OCI-LY7 (cell line): Measurements from ENCODE around the gene TRAF3. TPM values are rescaled to one million over a fixed set of nuclear protein-coding genes. Genes with fewer than 3 reads are reported as not detected.

Source experiments
- BruUV-seq: library from RNA; stranded (reverse); fragments of 400-500 nt; replicated peaks from 2 replicates; lab custom pipeline; 2021; lab: Mats Ljungman, UMichigan
- CTCF ChIA-PET: fragments of 300-600 bp; sonication (Branson Sonifier 250); formaldehyde crosslinking; loops from one replicate; lab custom pipeline; 2022; ENCODE audit warnings: antibody characterized with exemption; ENCODE audit not compliant: unreplicated experiment; lab: Charles Lee
- POLR2A ChIA-PET: fragments of 300-600 bp; sonication (Branson Sonifier 250); formaldehyde crosslinking; loops from one replicate; lab custom pipeline; 2022; ENCODE audit warnings: antibody characterized with exemption; lab: Charles Lee
- DNase-seq: peaks from one replicate; pipeline ENCODE4 v3.0.0-alpha.2; 2015; ENCODE audit warnings: low spot score
- H2AFZ ChIP-seq: fragments of 200-600 bp; sonication (generic), shearing (Covaris generic); 2 replicates; pipeline ENCODE4 v1.6.1; 2014; ENCODE audit warnings: mild to moderate bottlenecking, antibody characterized with exemption, low read length, moderate library complexity
- H3K27ac ChIP-seq: fragments of 200-600 bp; sonication (generic); 2 replicates; pipeline ENCODE4 v1.5.1; 2014; ENCODE audit warnings: mixed run types, low read depth, mild to moderate bottlenecking, moderate library complexity, low read length, inconsistent platforms; ENCODE audit not compliant: poor library complexity, severe bottlenecking
- H3K36me3 ChIP-seq: fragments of 200-600 bp; sonication (generic); 2 replicates; pipeline ENCODE4 v1.6.1; 2014; ENCODE audit warnings: mild to moderate bottlenecking, antibody characterized with exemption, low read length, moderate library complexity, mixed read lengths; ENCODE audit not compliant: insufficient read depth
- H3K4me1 ChIP-seq: fragments of 200-600 bp; sonication (generic); 2 replicates; pipeline ENCODE4 v1.5.1; 2014; ENCODE audit warnings: mild to moderate bottlenecking, low read length; ENCODE audit not compliant: insufficient read depth, poor library complexity, severe bottlenecking
- H3K4me2 ChIP-seq: fragments of 200-600 bp; sonication (generic); 2 replicates; pipeline ENCODE4 v1.6.1; 2014; ENCODE audit warnings: mild to moderate bottlenecking, low read length
- H3K4me3 ChIP-seq: fragments of 200-600 bp; sonication (generic); 2 replicates; pipeline ENCODE4 v1.5.1; 2014; ENCODE audit warnings: mild to moderate bottlenecking, low read depth, low read length; ENCODE audit not compliant: poor library complexity, severe bottlenecking
- H3K79me2 ChIP-seq: fragments of 200-600 bp; sonication (generic); 2 replicates; pipeline ENCODE4 v1.6.1; 2016; ENCODE audit warnings: low read depth, mild to moderate bottlenecking, low read length, moderate library complexity, mixed read lengths; ENCODE audit not compliant: insufficient read depth
- H3K9me2 ChIP-seq: fragments of 200-600 bp; sonication (generic); 2 replicates; pipeline ENCODE4 v1.6.1; 2016; ENCODE audit warnings: mild to moderate bottlenecking, low read length, mixed read lengths; ENCODE audit not compliant: insufficient read depth
- H3K9me3 ChIP-seq: fragments of 200-600 bp; sonication (generic); 2 replicates; pipeline ENCODE4 v1.6.1; 2014; ENCODE audit warnings: mild to moderate bottlenecking, mixed run types, low read length, mixed read lengths
- H4K20me1 ChIP-seq: fragments of 200-600 bp; sonication (generic); 2 replicates; pipeline ENCODE4 v1.6.1; 2014; ENCODE audit warnings: mild to moderate bottlenecking, antibody characterized with exemption, low read length, moderate library complexity, mixed read lengths; ENCODE audit not compliant: insufficient read depth
- EZH2phosphoT487 ChIP-seq: fragments of 200-600 bp; sonication (generic); IDR thresholded peaks from 2 replicates; pipeline ENCODE4 v1.6.1; 2018; ENCODE audit warnings: low read depth, borderline replicate concordance, mild to moderate bottlenecking, mixed run types, antibody characterized with exemption, low read length, moderate library complexity, mixed read lengths
- intact Hi-C: fragments of 100-400 bp; cut with micrococcal nuclease; formaldehyde crosslinking; loops from one replicate; pipeline ENCODE4 v1.10.0; 2022; ENCODE audit not compliant: unreplicated experiment
- total RNA-seq, 2 experiments: library from RNA; depleted of rRNA in 1 of 2; stranded (reverse); fragments of >200 nt in 1 of 2; shearing (Covaris generic) in 1 of 2; gene quantifications; 2 replicates each; pipeline ENCODE4 v1.2.3, GENCODE V29; 2014 to 2022
- TF ChIP-seq, protein P1 (sequence below): fragments of 200-600 bp; sonication (generic); conservative IDR thresholded peaks from 2 replicates; pipeline ENCODE4 v1.5.1; 2014; ENCODE audit warnings: mild to moderate bottlenecking, antibody characterized with exemption, low read length, moderate library complexity, mixed read lengths

The TRAF3 gene
- total RNA-seq, 2 experiments from 2014 or later, result 0.82 to 2.9 TPM

DNA sequence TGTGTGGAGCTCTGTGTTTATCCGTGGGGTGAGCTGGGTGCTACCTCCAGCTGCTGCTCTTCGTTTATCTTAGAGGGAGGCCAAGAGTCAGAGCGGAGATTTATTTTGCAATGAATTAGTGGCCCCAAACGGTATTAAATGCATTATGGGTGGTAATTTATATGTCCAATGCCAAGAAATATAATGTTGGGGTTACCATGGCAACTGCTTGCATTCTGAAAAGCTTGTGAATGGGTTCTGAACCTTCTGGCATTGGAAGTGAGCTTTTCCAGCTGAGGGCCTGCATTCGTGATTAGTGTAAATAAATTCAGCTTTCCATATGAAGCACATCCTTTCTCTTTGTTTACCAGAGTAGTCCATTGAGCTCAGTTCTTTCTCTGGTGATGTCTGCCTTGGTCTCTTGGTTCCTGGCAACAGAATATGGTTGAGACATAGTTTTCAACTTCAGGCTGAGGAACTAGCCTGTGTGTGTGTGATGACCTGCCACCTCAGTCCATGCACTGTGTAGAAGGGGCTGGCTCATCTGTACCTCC is 51.8 kb downstream of the TRAF3 start:
- H4K20me1 ChIP-seq, result no peaks in the 10 kb centered on the region
- no peak overlapping the region for H2AFZ ChIP-seq
- H3K4me1 ChIP-seq, result no peaks in the 10 kb centered on the region
- ChIA-PET CTCF (no interaction called here), POLR2A (interaction anchor here (0.6 kb wide), 1 partner anchor 144 kb away, joined by 3 read pairs; no protein-coding TSS in a partner anchor)
- intact Hi-C loops, result no loop called here
- no peak overlapping the region for H3K4me3 ChIP-seq
- H3K27ac ChIP-seq, result no peak overlapping the region
- TF ChIP-seq, protein P1, sequence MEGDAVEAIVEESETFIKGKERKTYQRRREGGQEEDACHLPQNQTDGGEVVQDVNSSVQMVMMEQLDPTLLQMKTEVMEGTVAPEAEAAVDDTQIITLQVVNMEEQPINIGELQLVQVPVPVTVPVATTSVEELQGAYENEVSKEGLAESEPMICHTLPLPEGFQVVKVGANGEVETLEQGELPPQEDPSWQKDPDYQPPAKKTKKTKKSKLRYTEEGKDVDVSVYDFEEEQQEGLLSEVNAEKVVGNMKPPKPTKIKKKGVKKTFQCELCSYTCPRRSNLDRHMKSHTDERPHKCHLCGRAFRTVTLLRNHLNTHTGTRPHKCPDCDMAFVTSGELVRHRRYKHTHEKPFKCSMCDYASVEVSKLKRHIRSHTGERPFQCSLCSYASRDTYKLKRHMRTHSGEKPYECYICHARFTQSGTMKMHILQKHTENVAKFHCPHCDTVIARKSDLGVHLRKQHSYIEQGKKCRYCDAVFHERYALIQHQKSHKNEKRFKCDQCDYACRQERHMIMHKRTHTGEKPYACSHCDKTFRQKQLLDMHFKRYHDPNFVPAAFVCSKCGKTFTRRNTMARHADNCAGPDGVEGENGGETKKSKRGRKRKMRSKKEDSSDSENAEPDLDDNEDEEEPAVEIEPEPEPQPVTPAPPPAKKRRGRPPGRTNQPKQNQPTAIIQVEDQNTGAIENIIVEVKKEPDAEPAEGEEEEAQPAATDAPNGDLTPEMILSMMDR, result no peak
- DNase-seq, result no peak
- no peaks in the 10 kb centered on the region for H3K9me3 ChIP-seq
- no peaks in the 10 kb centered on the region for H3K79me2 ChIP-seq
- H3K4me2 ChIP-seq, result no peak overlapping the region
- BruUV-seq, result no TSS peak
- H3K36me3 ChIP-seq, result no peaks in the 10 kb centered on the region
- no peaks in the 10 kb centered on the region for H3K9me2 ChIP-seq

DNA sequence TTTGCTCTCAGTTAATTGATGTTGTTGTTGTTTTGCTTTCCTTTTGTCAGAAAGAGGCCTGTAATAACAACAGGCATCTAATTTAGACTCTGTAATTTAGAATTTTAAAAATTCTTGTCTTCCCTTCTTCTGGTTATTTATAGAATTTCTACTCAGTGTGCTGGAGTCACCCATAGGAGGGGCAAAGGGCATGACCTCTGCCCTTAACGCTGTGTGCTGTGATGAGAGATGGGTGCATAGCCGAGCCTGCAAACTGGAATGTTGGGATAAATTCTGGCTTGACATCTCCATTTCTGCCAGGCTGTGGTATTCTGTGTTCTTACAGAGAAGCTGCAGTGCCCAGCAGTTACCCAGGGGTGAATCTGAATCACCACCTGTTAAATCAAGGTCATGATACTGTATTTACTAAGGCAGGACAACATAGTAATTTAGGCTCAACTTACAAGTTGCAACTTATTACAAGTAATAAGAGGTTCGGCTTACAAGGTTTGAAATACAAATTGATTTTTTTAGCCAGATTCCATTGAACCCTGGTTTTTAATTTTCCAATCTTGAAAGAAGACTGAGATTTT is 53.3 kb downstream of the TRAF3 start:
- Histone ChIP-seq H3K79me2 (no peaks in the 10 kb centered on the region), H3K4me1 (no peaks in the 10 kb centered on the region), H3K36me3 (no peaks in the 10 kb centered on the region), H2AFZ (no peak overlapping the region), H3K9me3 (no peaks in the 10 kb centered on the region), H3K4me2 (no peak overlapping the region), H3K9me2 (no peaks in the 10 kb centered on the region), H3K27ac (no peak overlapping the region), H3K4me3 (no peak overlapping the region), H4K20me1 (no peaks in the 10 kb centered on the region)
- TF ChIP-seq EZH2phosphoT487, result no peak
- TF ChIP-seq, protein P1, result no peak
- ChIA-PET CTCF (no interaction called here), POLR2A (no interaction called here)
- intact Hi-C loops, result no loop called here
- no peak for DNase-seq
- BruUV-seq, result no TSS peak

DNA sequence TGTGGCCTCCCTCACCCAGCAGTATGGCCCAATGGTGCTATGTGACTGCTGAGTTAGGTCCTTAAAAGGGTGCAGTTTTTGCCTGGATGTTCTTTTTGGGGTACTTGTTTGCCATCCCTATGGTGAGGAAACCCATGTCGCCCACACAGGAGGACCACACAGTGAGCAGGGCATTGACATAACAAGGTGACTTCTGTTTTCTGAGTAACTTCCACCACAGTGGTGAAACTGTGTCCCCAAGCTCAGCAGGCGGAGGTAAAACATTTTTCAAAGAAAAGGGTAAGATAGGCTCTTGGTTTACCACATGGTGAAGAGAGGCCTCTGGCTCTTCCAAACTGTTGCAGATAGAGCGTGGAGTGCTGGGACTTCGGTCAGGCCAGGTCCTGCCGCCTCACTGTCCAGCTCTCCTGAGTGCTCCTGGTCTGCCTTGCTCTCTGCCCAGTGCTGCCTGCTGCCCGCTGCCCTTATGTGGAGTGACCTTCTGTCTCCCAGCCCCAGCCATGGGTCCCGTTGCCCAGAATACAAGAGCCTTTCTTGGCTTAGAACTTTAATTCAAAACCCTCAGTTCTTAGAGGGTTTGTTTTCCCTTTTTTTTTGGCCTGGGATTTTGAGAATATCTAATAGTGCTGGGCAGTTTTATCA is 54.0 kb downstream of the TRAF3 start:
- H3K27ac ChIP-seq, result no peak overlapping the region
- CTCF ChIA-PET, result no interaction called here
- H2AFZ ChIP-seq, result no peak overlapping the region
- POLR2A ChIA-PET, result no interaction called here
- no peak overlapping the region for H3K4me3 ChIP-seq
- H3K4me2 ChIP-seq, result no peak overlapping the region
- TF ChIP-seq EZH2phosphoT487, result no peak
- intact Hi-C loops, result no loop called here
- no peaks in the 10 kb centered on the region for H3K9me2 ChIP-seq
- DNase-seq, result no peak
- no peaks in the 10 kb centered on the region for H3K9me3 ChIP-seq
- H3K4me1 ChIP-seq, result no peaks in the 10 kb centered on the region
- H3K36me3 ChIP-seq, result no peaks in the 10 kb centered on the region
- H3K79me2 ChIP-seq, result no peaks in the 10 kb centered on the region
- H4K20me1 ChIP-seq, result no peaks in the 10 kb centered on the region
- no TSS peak for BruUV-seq
